ENCODE data around the gene STXBP1. TPM values are rescaled to one million over a fixed set of nuclear protein-coding genes. Genes with fewer than 3 reads are reported as not detected.
A peak's percentile ranks its signal among the peaks of the same experiment; 100 is the strongest.

STXBP1 gene
- total and polyA plus RNA-seq, 2 experiments from 2014 or later = 27.0 to 95.5 TPM

DNA sequence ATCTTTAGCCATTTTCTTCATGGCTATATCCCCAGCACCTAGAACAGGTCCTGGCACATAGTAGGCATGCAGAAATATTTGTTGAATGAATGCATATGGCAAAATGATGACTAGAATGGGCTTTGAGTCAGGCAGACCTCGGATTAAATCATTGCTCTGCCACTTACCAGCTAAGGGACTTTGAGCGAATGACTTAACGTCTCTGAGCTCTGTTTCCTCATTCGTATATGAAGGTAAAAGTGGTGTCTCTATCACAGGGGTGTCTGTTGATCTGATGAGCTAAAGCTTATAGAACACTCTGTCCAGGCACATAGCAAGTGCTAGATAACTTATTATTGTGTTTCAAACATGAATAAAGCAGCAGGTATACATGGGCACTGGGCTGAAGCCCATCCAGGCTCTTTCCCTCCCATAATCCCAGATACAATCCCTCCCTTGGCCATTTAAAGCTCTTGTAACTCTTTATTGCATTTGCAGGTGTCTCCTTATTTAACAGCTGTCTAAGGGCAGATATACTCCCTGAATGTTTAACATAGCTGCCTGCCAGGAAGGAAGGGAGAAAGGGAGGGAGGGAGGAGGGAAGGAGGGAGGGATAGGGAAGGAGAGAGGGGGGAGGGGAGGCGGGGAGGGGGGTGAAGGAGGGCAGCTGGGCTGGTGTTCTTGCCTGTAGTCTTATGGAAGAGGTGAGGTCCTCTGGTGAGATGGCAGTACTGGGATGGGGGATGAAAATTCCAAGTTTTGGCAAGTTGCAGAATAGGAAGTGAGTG, 23.2 kb upstream of the STXBP1 start:
- H3K36me3 ChIP-seq = no peaks in the 10 kb centered on the region
- DNase-seq (ENCODE audit: low read depth in 1 of 2, low spot score in 1 of 2) = no peak
- H3K9me3 ChIP-seq (ENCODE audit: low read depth) = no peaks in the 10 kb centered on the region
- TF ChIP-seq CTCF (IDR thresholded peaks at IDR 0.05; ENCODE audit: low read depth, low read length) = no peak
- H3K27ac ChIP-seq = no peak overlapping the region
- H3K4me1 ChIP-seq (ENCODE audit: low read depth) = no peaks in the 10 kb centered on the region
- H3K27me3 ChIP-seq = no peaks in the 10 kb centered on the region
- no peak overlapping the region for H3K4me3 ChIP-seq

DNA sequence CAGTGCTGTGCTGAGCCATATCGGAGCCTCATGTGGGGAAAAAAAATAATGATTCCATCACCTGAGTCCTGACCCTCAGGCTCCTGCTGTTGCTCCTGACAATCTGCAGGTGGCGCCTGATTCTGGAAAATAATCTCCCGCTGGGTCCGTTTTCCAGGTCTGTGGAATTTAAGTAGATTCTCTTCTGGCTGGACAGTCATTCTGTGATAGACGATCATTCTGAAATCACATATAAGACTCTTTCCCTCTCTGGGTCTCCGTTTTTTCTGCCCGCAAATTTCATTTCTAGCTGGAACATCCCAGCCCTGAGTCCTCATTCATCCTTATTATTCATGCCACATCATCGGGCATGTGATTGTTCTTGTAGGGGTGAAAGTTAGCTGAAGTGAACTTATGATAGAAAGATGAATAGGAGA, 22.1 kb upstream of the STXBP1 start:
- no peak overlapping the region for H3K27ac ChIP-seq
- no peak overlapping the region for H3K4me3 ChIP-seq
- TF ChIP-seq CTCF (IDR thresholded peaks at IDR 0.05; ENCODE audit: low read depth, low read length) = peak; percentile 95
- H3K4me1 ChIP-seq (ENCODE audit: low read depth) = no peaks in the 10 kb centered on the region
- no peaks in the 10 kb centered on the region for H3K27me3 ChIP-seq
- no peaks in the 10 kb centered on the region for H3K36me3 ChIP-seq
- no peaks in the 10 kb centered on the region for H3K9me3 ChIP-seq (ENCODE audit: low read depth)
- DNase-seq (ENCODE audit: low read depth in 1 of 2, low spot score in 1 of 2) = peak; percentile 84 to 87

DNA sequence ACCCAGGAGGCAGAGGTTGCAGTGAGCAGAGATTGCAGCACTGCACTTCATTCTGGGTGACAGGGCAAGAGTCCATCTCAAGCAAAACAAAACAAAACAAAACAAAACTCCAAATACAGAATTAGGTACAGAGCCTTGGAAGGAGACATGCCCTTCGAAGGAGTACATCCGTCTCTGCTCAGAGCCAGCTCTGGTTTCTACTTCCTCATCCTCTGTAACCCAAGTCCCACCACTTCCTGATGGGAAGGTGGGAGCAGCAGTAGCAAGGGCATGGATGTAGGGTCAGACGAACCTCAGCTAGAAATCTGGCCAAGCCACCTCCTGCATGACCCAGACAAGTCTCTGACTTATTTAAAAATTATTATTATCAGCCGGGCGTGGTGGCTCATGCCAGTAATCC, 16.5 kb upstream of the STXBP1 start:
- no peak for TF ChIP-seq CTCF (IDR thresholded peaks at IDR 0.05; ENCODE audit: low read depth, low read length)
- no peaks in the 10 kb centered on the region for H3K9me3 ChIP-seq (ENCODE audit: low read depth)
- H3K27ac ChIP-seq = no peak overlapping the region
- DNase-seq (ENCODE audit: low read depth in 1 of 2, low spot score in 1 of 2) = no peak
- no peaks in the 10 kb centered on the region for H3K27me3 ChIP-seq
- no peaks in the 10 kb centered on the region for H3K36me3 ChIP-seq
- H3K4me1 ChIP-seq (ENCODE audit: low read depth) = no peaks in the 10 kb centered on the region
- H3K4me3 ChIP-seq = no peak overlapping the region

DNA sequence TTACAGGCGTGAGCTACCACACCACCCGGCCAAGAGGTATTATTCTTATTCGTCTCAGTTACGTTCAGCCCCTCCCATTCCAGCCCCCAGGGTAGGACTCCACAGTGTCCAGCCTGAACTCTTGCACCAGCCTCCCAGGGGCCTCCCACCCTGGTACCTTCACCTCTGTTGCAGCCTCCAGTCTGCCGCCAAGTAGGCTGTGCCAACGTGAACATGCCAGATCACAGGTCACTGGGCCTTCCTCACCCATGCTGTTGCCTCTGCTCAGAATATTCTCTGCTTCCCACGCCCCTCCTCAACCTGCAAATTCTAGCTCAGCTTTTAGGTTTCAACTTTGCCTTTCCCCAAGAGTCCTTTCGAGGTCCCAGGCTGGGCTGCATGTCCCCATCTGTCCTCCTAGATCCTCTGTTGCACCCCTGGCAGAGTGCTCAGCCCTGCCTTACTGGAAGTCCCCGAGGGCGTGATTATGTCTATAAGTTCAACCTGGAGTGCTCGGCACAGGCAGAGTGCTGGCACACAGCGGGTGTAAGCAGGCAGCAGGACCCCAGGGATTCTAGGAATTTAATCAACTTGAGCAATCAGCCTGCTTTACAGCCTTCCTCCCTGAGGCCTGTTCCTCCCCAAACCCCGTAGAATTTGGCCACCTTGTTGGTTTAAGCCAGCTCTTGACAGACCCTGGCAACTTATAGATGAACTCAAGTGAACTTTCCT, 13.1 kb upstream of the STXBP1 start:
- H3K4me3 ChIP-seq = no peak overlapping the region
- TF ChIP-seq CTCF (IDR thresholded peaks at IDR 0.05; ENCODE audit: low read depth, low read length) = no peak
- no peaks in the 10 kb centered on the region for H3K27me3 ChIP-seq
- H3K36me3 ChIP-seq = no peaks in the 10 kb centered on the region
- no peaks in the 10 kb centered on the region for H3K4me1 ChIP-seq (ENCODE audit: low read depth)
- no peak overlapping the region for H3K27ac ChIP-seq
- DNase-seq (ENCODE audit: low read depth in 1 of 2, low spot score in 1 of 2) = no peak
- H3K9me3 ChIP-seq (ENCODE audit: low read depth) = no peaks in the 10 kb centered on the region

DNA sequence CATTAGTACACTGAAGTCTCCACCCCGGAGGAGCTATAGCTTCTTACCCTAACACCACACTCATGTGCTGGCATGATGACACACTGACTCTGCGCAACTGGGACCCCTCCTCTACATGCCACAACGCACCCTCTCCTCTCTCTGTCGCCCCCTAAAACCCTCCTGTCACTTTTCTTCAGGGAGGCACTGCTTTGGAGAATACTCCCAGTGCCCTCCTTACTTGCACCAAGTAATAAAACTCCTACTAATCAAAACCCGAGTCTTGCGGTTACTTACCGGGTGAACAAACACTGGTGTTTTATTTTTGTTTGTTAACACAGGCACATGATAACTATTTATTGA, 12.6 kb upstream of the STXBP1 start:
- no peaks in the 10 kb centered on the region for H3K27me3 ChIP-seq
- H3K4me3 ChIP-seq = no peak overlapping the region
- DNase-seq (ENCODE audit: low read depth in 1 of 2, low spot score in 1 of 2) = no peak
- no peak overlapping the region for H3K27ac ChIP-seq
- no peaks in the 10 kb centered on the region for H3K36me3 ChIP-seq
- no peaks in the 10 kb centered on the region for H3K4me1 ChIP-seq (ENCODE audit: low read depth)
- TF ChIP-seq CTCF (IDR thresholded peaks at IDR 0.05; ENCODE audit: low read depth, low read length) = no peak
- H3K9me3 ChIP-seq (ENCODE audit: low read depth) = no peaks in the 10 kb centered on the region
